Upper lobe of right lung (tissue), 1 donor: ENCODE results near the gene ZNF283. TPM values are rescaled to one million over a fixed set of nuclear protein-coding genes. Genes with fewer than 3 reads are reported as not detected.
A peak's percentile ranks its signal among the peaks of the same experiment; 100 is the strongest.
"Not testable (repeated sequence)": the region's sequence is repeated elsewhere in the genome, so short reads cannot be mapped to it uniquely, and the experiment has no call there.

Source experiments
- ATAC-seq: fragments of 200-7000 bp; cut with Tn5 transposase; one replicate; pipeline ENCODE4 v1.9.1; 2020; ENCODE audit warnings: mild to moderate bottlenecking, moderate library complexity
- DNase-seq: peaks from one replicate; pipeline ENCODE4 v3.0.0-alpha.2; 2020
- H3K27ac ChIP-seq: fragments of 200-600 bp; one replicate; pipeline ENCODE4 v1.8.0; 2022
- H3K27me3 ChIP-seq: fragments of 200-600 bp; one replicate; pipeline ENCODE4 v1.8.0; 2022; ENCODE audit warnings: mild to moderate bottlenecking
- H3K36me3 ChIP-seq: fragments of 200-600 bp; one replicate; pipeline ENCODE4 v1.8.0; 2022
- H3K4me1 ChIP-seq: fragments of 200-600 bp; one replicate; pipeline ENCODE4 v1.8.0; 2022
- H3K4me3 ChIP-seq: fragments of 200-600 bp; one replicate; pipeline ENCODE4 v1.8.0; 2022; ENCODE audit warnings: mild to moderate bottlenecking
- H3K9me3 ChIP-seq: fragments of 200-600 bp; one replicate; pipeline ENCODE4 v1.8.0; 2022
- intact Hi-C: fragments of 100-400 bp; cut with DNase I; formaldehyde crosslinking; loops from one replicate; pipeline ENCODE4 v1.11.0; 2022
- total RNA-seq: library from RNA; stranded (reverse); fragmentation: NEBNext Ultra II Directional; extraction: Animal tissue kit (Norgen Biotek cat#: 25700); gene quantifications from one replicate; pipeline ENCODE4 v1.2.1, GENCODE V29; 2021
- TF ChIP-seq, protein P1 (sequence below): fragments of 200-600 bp; IDR thresholded peaks from one replicate; pipeline ENCODE4 v1.8.0; 2022; ENCODE audit warnings: antibody characterized with exemption
- donor health status: DM: no; HTN: yes; CAD: no; lungs with severe emphysema.

ZNF283 gene
- total RNA-seq, 1 donor from 2014 or later: 11.7 TPM

DNA sequence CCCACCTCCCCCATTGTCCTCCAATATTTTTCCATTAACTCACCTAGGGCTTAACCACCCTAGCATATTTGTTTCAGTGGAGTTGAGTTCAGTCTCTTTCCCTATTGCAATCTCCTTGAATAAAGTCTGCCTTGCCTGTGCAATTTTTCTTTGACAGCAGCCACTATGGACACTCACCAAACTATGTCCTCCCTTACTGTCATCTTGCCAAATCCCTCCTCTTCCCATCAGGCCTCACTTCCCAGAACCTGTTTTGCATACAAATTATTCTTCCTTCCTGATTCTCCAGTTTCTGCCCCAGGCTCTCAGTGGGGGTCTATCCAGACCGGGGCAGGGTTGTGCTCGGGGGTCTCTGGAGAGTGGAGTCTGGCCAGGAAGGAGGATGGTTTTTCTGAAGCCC lies 22.7 kb upstream of the ZNF283 start:
- no peaks in the 10 kb centered on the region for H3K36me3 ChIP-seq
- TF ChIP-seq, protein P1, sequence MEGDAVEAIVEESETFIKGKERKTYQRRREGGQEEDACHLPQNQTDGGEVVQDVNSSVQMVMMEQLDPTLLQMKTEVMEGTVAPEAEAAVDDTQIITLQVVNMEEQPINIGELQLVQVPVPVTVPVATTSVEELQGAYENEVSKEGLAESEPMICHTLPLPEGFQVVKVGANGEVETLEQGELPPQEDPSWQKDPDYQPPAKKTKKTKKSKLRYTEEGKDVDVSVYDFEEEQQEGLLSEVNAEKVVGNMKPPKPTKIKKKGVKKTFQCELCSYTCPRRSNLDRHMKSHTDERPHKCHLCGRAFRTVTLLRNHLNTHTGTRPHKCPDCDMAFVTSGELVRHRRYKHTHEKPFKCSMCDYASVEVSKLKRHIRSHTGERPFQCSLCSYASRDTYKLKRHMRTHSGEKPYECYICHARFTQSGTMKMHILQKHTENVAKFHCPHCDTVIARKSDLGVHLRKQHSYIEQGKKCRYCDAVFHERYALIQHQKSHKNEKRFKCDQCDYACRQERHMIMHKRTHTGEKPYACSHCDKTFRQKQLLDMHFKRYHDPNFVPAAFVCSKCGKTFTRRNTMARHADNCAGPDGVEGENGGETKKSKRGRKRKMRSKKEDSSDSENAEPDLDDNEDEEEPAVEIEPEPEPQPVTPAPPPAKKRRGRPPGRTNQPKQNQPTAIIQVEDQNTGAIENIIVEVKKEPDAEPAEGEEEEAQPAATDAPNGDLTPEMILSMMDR: no peak
- intact Hi-C loops: no loop called here
- ATAC-seq (no peak), DNase-seq (no peak)
- no peaks in the 10 kb centered on the region for H3K27me3 ChIP-seq
- no peaks in the 10 kb centered on the region for H3K9me3 ChIP-seq
- no peak overlapping the region for H3K27ac ChIP-seq
- no peaks in the 10 kb centered on the region for H3K4me1 ChIP-seq
- no peak overlapping the region for H3K4me3 ChIP-seq

DNA sequence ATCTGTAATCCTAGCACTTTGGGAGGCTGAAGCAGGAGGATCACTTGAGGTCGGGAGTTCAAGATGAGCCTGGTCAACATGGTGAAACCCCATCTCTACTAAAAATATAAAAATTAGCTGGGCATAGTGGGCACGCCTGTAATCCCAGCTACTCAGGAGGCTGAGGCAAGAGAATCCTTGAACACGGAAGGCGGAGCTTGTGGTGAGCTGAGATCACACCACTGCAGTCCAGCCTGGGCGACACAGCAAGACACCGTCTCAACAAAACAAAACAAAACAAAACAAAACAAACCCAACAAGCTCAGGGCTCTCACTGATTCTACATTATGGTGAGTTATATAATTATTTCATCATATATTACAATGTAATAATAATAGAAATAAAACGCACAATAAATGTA lies 20.7 kb upstream of the ZNF283 start:
- H3K36me3 ChIP-seq, H3K4me1 ChIP-seq, H3K27me3 ChIP-seq, DNase-seq, ATAC-seq, H3K4me3 ChIP-seq, H3K27ac ChIP-seq, intact Hi-C loops, H3K9me3 ChIP-seq: not testable (repeated sequence)

DNA sequence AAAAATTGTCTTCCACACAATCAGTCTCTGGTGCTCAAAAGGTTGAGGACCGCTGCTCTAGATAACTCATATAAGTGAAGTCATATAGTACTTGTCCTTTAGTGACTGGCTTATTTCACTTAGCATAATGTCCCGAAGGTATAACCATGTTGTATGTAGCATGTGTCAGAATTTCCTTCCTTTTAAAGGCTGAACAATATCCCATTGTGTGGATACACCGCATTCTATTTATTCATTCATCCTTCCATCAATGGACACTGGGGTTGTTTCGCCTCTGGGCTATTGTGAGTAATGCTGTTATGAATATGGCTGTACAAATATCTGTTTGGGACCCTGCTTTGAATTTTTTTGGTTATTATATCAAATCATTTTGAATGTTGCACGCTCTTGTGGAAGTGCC lies 20.3 kb upstream of the ZNF283 start:
- intact Hi-C loops: no loop called here
- no peak for ATAC-seq
- no peaks in the 10 kb centered on the region for H3K36me3 ChIP-seq
- no peaks in the 10 kb centered on the region for H3K4me1 ChIP-seq
- TF ChIP-seq, protein P1: no peak
- DNase-seq: no peak
- no peak overlapping the region for H3K27ac ChIP-seq
- no peaks in the 10 kb centered on the region for H3K9me3 ChIP-seq
- no peak overlapping the region for H3K4me3 ChIP-seq
- no peaks in the 10 kb centered on the region for H3K27me3 ChIP-seq

DNA sequence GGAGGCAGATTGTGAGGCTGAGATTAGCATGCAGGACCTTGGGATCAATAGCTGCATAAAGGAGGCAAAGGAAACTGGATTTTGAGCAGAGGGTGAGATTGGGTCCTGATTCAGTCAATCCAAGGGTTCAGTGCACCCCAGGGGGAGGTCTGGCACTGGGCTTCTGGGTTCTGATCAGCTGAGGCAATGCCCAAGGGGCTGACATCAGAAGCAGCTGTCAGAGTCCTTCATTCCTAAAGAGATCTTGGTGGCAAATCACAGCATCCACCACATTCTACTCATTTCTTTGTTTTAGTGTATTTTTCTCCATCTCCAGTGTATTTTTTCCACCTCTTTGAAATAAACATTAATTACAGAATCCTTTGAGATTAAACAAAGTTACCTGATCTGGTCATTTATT lies 19.5 kb upstream of the ZNF283 start:
- no peaks in the 10 kb centered on the region for H3K27me3 ChIP-seq
- no peak for DNase-seq
- intact Hi-C loops: no loop called here
- H3K4me3 ChIP-seq: no peak overlapping the region
- no peak overlapping the region for H3K27ac ChIP-seq
- no peaks in the 10 kb centered on the region for H3K9me3 ChIP-seq
- TF ChIP-seq, protein P1: no peak
- no peak for ATAC-seq
- no peaks in the 10 kb centered on the region for H3K4me1 ChIP-seq
- H3K36me3 ChIP-seq: no peaks in the 10 kb centered on the region

DNA sequence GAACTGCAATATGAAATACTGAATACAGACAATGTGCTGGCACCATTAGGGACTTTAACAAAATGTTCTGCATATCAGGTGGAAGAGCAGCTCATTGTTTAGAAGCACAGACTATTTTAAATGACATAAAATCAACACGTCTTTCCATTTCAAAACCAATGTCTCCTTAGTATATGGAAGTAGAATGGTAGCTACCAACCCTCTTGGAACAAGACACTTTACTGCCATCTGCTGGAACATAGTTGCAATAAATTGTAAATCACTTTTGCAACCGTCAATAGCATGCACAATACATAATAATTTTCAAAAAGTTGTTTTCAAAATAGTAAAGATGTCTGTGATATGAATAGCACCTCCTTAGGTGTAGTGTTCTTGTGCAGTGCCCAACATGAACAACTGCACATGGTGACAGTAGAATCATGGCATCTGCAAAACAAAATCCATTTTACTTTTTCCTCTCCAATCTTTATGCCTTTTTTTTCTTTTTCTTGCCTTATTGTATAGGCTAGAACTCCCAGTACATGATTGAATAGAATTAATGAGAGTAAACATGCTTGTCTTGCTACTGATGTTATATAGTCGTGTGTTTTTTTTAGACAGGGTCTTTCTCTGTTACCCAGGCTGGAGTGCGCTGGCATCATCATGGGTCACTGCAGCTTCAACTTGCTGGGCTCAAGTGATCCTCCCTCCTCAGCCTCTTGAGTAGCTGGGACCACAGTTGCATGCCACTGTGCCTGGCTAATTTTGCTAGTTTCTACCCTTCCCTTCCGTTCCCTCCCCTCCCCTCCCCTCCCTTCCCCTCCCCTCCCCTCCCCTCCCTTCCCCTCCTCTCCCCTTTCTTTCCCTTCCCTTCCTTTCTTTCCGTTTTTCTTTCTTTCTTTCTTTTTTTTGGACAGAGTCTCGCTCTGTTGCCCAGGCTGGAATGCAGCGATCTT lies 17.1 kb upstream of the ZNF283 start:
- no peaks in the 10 kb centered on the region for H3K36me3 ChIP-seq
- no peaks in the 10 kb centered on the region for H3K27me3 ChIP-seq
- no peaks in the 10 kb centered on the region for H3K4me1 ChIP-seq
- no peak overlapping the region for H3K27ac ChIP-seq
- intact Hi-C loops: no loop called here
- DNase-seq: no peak
- ATAC-seq: peak; percentile 82
- H3K4me3 ChIP-seq: no peak overlapping the region
- TF ChIP-seq, protein P1: peak; percentile 67
- no peaks in the 10 kb centered on the region for H3K9me3 ChIP-seq

DNA sequence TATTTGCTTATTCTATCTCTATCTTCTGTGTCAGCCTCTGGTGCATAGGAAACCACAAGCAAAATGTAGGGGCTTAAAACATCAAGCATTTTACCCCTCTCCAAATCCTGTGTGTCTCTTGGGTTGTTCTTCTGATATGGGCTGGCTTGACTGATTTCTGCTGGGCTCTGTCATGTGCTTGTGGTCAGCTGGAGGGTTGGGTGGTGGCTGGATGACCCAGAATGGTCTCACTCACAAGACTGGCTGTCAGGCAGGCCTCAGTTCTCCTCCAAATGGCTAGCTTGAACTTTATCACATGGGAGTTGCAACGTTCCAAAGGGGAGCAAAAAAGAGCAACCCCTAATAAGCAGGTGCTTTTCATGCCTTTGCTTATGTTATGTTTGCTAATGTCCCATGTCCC lies 15.3 kb upstream of the ZNF283 start:
- no peaks in the 10 kb centered on the region for H3K9me3 ChIP-seq
- TF ChIP-seq, protein P1: no peak
- ATAC-seq (peak; percentile 78), DNase-seq (no peak)
- H3K27me3 ChIP-seq: no peaks in the 10 kb centered on the region
- no peaks in the 10 kb centered on the region for H3K36me3 ChIP-seq
- H3K4me3 ChIP-seq: no peak overlapping the region
- no peaks in the 10 kb centered on the region for H3K4me1 ChIP-seq
- H3K27ac ChIP-seq: no peak overlapping the region
- intact Hi-C loops: no loop called here
